ENCODE data around the gene ADO. TPM values are rescaled to one million over a fixed set of nuclear protein-coding genes. Genes with fewer than 3 reads are reported as not detected.

The ADO gene
- total RNA-seq, 1 experiment from 2014 or later = 26.2 TPM

DNA sequence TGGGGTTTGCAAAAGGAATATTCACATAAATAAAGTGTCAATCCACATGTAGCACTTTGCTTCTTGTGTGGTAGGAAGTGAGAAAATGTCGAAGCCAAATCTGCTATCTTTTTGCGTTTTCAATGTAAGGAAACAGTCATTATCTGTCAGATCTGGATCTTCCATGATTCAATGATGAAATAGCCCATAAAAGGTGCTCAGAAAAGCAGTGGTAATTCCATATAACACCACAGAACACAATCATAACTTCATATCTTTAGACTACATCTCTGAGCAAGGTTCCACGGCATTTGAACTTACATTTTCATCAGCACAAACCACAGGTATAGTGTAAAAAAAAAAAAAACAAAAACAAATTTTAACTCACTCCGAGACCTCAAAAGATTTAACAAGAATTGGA lies 51.5 kb downstream of the ADO start:
- H2AFZ ChIP-seq (ENCODE audit: low read depth, low read length, poor library complexity, severe bottlenecking) = no peak overlapping the region
- TF ChIP-seq CTCF (IDR thresholded peaks at IDR 0.05 in 2 of 3, conservative IDR thresholded peaks at IDR 0.05 in 1 of 3; ENCODE audit: borderline replicate concordance in 1 of 3, insufficient read depth in 1 of 3, low read depth in 2 of 3, low read length in 2 of 3) = no peak
- TF ChIP-seq EZH2phosphoT487 (IDR thresholded peaks at IDR 0.05; ENCODE audit: borderline replicate concordance) = no peak
- TF ChIP-seq POLR2A (IDR thresholded peaks at IDR 0.05; ENCODE audit: borderline replicate concordance, extremely low read depth, insufficient read depth, insufficient read length) = no peak
- TF ChIP-seq EZH2 (IDR thresholded peaks at IDR 0.05) = no peak
- TF ChIP-seq ELF1 (IDR thresholded peaks at IDR 0.05; ENCODE audit: borderline replicate concordance, low read depth) = no peak
- TF ChIP-seq JUND (IDR thresholded peaks at IDR 0.05) = no peak
- TF ChIP-seq POLR2AphosphoS5 (IDR thresholded peaks at IDR 0.05; ENCODE audit: low read depth, low read length) = no peak
- TF ChIP-seq ATF3 (IDR thresholded peaks at IDR 0.05) = no peak
- TF ChIP-seq, protein P1, sequence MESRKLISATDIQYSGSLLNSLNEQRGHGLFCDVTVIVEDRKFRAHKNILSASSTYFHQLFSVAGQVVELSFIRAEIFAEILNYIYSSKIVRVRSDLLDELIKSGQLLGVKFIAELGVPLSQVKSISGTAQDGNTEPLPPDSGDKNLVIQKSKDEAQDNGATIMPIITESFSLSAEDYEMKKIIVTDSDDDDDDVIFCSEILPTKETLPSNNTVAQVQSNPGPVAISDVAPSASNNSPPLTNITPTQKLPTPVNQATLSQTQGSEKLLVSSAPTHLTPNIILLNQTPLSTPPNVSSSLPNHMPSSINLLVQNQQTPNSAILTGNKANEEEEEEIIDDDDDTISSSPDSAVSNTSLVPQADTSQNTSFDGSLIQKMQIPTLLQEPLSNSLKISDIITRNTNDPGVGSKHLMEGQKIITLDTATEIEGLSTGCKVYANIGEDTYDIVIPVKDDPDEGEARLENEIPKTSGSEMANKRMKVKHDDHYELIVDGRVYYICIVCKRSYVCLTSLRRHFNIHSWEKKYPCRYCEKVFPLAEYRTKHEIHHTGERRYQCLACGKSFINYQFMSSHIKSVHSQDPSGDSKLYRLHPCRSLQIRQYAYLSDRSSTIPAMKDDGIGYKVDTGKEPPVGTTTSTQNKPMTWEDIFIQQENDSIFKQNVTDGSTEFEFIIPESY (IDR thresholded peaks at IDR 0.05; ENCODE audit: extremely low read depth, insufficient replicate concordance, low read length) = no peak
- TF ChIP-seq RAD21 (IDR thresholded peaks at IDR 0.05; ENCODE audit: low read depth) = no peak
- TF ChIP-seq SRF (IDR thresholded peaks at IDR 0.05; ENCODE audit: low read depth) = no peak
- TF ChIP-seq EGR1 (IDR thresholded peaks at IDR 0.05; ENCODE audit: low read depth) = no peak
- TF ChIP-seq, protein P2, sequence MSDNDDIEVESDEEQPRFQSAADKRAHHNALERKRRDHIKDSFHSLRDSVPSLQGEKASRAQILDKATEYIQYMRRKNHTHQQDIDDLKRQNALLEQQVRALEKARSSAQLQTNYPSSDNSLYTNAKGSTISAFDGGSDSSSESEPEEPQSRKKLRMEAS (IDR thresholded peaks at IDR 0.05) = no peak
- TF ChIP-seq REST (IDR thresholded peaks at IDR 0.05; ENCODE audit: low read depth) = no peak
- no peak for TF ChIP-seq SIN3A (IDR thresholded peaks at IDR 0.05; ENCODE audit: low read depth)
- TF ChIP-seq CBX3 (IDR thresholded peaks at IDR 0.05; ENCODE audit: low read depth) = no peak
- TF ChIP-seq CEBPB (IDR thresholded peaks at IDR 0.05; ENCODE audit: low read depth) = no peak
- H4K20me1 ChIP-seq (ENCODE audit: insufficient read depth) = no peaks in the 10 kb centered on the region
- RAD21 ChIA-PET (ENCODE audit: low non-redundant PET in 1 of 2, low total read pairs in 2 of 2, uncharacterized antibody in 2 of 2, unreplicated experiment in 2 of 2) = no interaction called here
- DNase-seq (ENCODE audit: low read depth, low spot score) (no peak), ATAC-seq (no peak)
- no peaks in the 10 kb centered on the region for H3K9me3 ChIP-seq (ENCODE audit: control insufficient read depth in 1 of 2, insufficient read depth in 1 of 2, low read depth in 1 of 2, low read length in 2 of 2)
- no peaks in the 10 kb centered on the region for H3K79me2 ChIP-seq (ENCODE audit: insufficient read depth, low read length)
- no peak overlapping the region for H3K27ac ChIP-seq (ENCODE audit: low read depth, low read length)
- H3K36me3 ChIP-seq (ENCODE audit: control insufficient read depth in 1 of 2, insufficient read depth in 2 of 2, low read length in 2 of 2) = no peaks in the 10 kb centered on the region
- no peaks in the 10 kb centered on the region for H3K27me3 ChIP-seq (ENCODE audit: insufficient read depth, low read length)
- intact Hi-C loops (cut with micrococcal nuclease) = no loop called here
- H3K4me3 ChIP-seq (replicated peaks in 1 of 2; ENCODE audit: low read depth in 1 of 2, low read length in 2 of 2) = no peak overlapping the region
- H3K9me2 ChIP-seq (ENCODE audit: insufficient read depth) = no peaks in the 10 kb centered on the region
- CTCF ChIA-PET = no interaction called here
- no peak overlapping the region for H3K9ac ChIP-seq (ENCODE audit: low read length)
- POLR2A ChIA-PET = no interaction called here
- H3K4me2 ChIP-seq (ENCODE audit: low read length) = no peak overlapping the region
- no TSS peak for BruUV-seq (replicated peaks)
- H3K4me1 ChIP-seq (ENCODE audit: control insufficient read depth in 1 of 2, insufficient read depth in 2 of 2, low read length in 2 of 2) = 0 out of 4 replicates have a peak, but pooled peaks cover 0 to 3% of the 10 kb centered on the region in 2 experiments
